HG02970 (cell line): Measurements from ENCODE around the gene ARRDC1.
"Not testable (repeated sequence)": the region's sequence is repeated elsewhere in the genome, so short reads cannot be mapped to it uniquely, and the experiment has no call there.

Source experiments
- ATAC-seq: cut with Tn5 transposase; IDR thresholded peaks from one replicate; pipeline ENCODE4 v1.9.1; 2021; ENCODE audit warnings: mild to moderate bottlenecking, moderate library complexity, moderate number of reproducible peaks; ENCODE audit not compliant: unreplicated experiment, low FRiP score

Gene ARRDC1

GRCh38 chr9:137611623-137612609 lies 6.4 kb downstream of the ARRDC1 start:
- no peak for ATAC-seq

GRCh38 chr9:137612741-137613142 lies 7.3 kb downstream of the ARRDC1 start:
- ATAC-seq = no peak

GRCh38 chr9:137613259-137613658 lies 7.8 kb downstream of the ARRDC1 start:
- no peak for ATAC-seq

GRCh38 chr9:137613738-137614523 lies 8.4 kb downstream of the ARRDC1 start:
- ATAC-seq = no peak

GRCh38 chr9:137614631-137615386 lies 9.3 kb downstream of the ARRDC1 start:
- ATAC-seq = no peak

- no peak for ATAC-seq
These were observed 9.9 kb downstream of the ARRDC1 start for GRCh38 chr9:137615387-137615871.

- peak; percentile 81 for ATAC-seq
These were observed 12.9 kb downstream of the ARRDC1 start, which contains the start of gene EHMT1 for GRCh38 chr9:137618105-137619067. EHMT1 (plus strand) TSS chr9:137619005; CDS start chr9:137619029, 24 bp downstream.

GRCh38 chr9:137619240-137620047 lies 14.0 kb downstream of the ARRDC1 start:
- no peak for ATAC-seq

GRCh38 chr9:137620048-137620405 lies 14.5 kb downstream of the ARRDC1 start:
- no peak for ATAC-seq

- ATAC-seq = no peak
These were observed 15.1 kb downstream of the ARRDC1 start for GRCh38 chr9:137620581-137620980.

- no peak for ATAC-seq
These were observed 15.8 kb downstream of the ARRDC1 start for GRCh38 chr9:137621131-137621757.

GRCh38 chr9:137622211-137622610 lies 16.7 kb downstream of the ARRDC1 start:
- ATAC-seq = not testable (repeated sequence)

- no peak for ATAC-seq
These were observed 21.0 kb downstream of the ARRDC1 start for GRCh38 chr9:137626464-137626863.

- not testable (repeated sequence) for ATAC-seq
These were observed 21.9 kb downstream of the ARRDC1 start for GRCh38 chr9:137627406-137627805.

GRCh38 chr9:137630126-137630525 lies 24.6 kb downstream of the ARRDC1 start:
- ATAC-seq = no peak

GRCh38 chr9:137630679-137631078 lies 25.2 kb downstream of the ARRDC1 start:
- no peak for ATAC-seq

- ATAC-seq = no peak
These were observed 26.1 kb downstream of the ARRDC1 start for GRCh38 chr9:137631345-137632229.
